Nephron progenitor cell (in vitro differentiated cells): ENCODE measurements around the gene MYOZ3.

Experiments used
- DNase-seq: peaks from one replicate; pipeline ENCODE4 v3.0.0; 2021
- H3K27ac Mint-ChIP-seq: 2 replicates; pipeline ENCODE4 v1.8.0; 2021; ENCODE audit warnings: mild to moderate bottlenecking, moderate library complexity, mixed read lengths
- H3K27me3 Mint-ChIP-seq: 2 replicates; pipeline ENCODE4 v1.8.0; 2021; ENCODE audit warnings: mild to moderate bottlenecking, low read depth, mixed read lengths; ENCODE audit not compliant: poor library complexity
- H3K36me3 Mint-ChIP-seq: 2 replicates; pipeline ENCODE4 v1.8.0; 2021; ENCODE audit warnings: low read depth, mixed read lengths
- H3K4me1 Mint-ChIP-seq: 2 replicates; pipeline ENCODE4 v1.8.0; 2021; ENCODE audit warnings: mixed read lengths
- H3K4me3 Mint-ChIP-seq: 2 replicates; pipeline ENCODE4 v1.8.0; 2021; ENCODE audit warnings: mild to moderate bottlenecking, moderate library complexity, mixed read lengths
- H3K9me3 Mint-ChIP-seq: 2 replicates; pipeline ENCODE4 v1.8.0; 2021; ENCODE audit warnings: mild to moderate bottlenecking, moderate library complexity, mixed read lengths
- TF ChIP-seq, protein P1 (sequence below): fragments of 200-600 bp; sonication (generic); IDR thresholded peaks from 2 replicates; pipeline ENCODE4 v1.5.0; 2021; ENCODE audit warnings: antibody characterized with exemption

Gene MYOZ3, protein sequence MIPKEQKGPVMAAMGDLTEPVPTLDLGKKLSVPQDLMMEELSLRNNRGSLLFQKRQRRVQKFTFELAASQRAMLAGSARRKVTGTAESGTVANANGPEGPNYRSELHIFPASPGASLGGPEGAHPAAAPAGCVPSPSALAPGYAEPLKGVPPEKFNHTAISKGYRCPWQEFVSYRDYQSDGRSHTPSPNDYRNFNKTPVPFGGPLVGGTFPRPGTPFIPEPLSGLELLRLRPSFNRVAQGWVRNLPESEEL

DNA sequence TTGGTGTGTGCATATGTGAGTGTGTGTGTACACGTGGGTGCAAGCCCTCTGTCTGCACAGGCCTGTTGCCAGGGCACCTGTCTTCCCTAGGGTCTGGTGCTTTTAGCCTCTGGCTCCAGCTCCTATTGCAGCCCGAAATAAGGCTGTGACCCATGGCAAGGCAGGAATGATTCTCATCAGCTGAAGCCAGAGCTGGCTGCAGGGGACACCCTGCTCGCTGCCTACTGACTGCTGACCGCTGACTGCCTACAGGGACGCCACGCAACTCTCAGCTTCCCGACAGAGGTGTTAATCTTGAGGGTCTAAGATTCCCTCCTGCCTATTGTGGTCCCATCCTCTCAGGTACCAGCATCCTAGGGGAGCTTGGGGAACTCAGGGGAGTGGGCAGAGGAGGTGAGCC, at the start of gene MYOZ3:
MYOZ3 (plus strand) TSS at position 166 of the 400 bp plus-strand sequence. CDS start 1,691 bp downstream, outside the sequence.
- H3K27ac Mint-ChIP-seq, result peak within 1 kb of the TSS; percentile 92
- TF ChIP-seq, protein P1, sequence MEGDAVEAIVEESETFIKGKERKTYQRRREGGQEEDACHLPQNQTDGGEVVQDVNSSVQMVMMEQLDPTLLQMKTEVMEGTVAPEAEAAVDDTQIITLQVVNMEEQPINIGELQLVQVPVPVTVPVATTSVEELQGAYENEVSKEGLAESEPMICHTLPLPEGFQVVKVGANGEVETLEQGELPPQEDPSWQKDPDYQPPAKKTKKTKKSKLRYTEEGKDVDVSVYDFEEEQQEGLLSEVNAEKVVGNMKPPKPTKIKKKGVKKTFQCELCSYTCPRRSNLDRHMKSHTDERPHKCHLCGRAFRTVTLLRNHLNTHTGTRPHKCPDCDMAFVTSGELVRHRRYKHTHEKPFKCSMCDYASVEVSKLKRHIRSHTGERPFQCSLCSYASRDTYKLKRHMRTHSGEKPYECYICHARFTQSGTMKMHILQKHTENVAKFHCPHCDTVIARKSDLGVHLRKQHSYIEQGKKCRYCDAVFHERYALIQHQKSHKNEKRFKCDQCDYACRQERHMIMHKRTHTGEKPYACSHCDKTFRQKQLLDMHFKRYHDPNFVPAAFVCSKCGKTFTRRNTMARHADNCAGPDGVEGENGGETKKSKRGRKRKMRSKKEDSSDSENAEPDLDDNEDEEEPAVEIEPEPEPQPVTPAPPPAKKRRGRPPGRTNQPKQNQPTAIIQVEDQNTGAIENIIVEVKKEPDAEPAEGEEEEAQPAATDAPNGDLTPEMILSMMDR, result no peak
- H3K36me3 Mint-ChIP-seq, result no peaks in the 10 kb centered on the region
- H3K4me3 Mint-ChIP-seq, result peak within 1 kb of the TSS; percentile 63
- peaks cover 15% of the 10 kb centered on the region for H3K27me3 Mint-ChIP-seq
- DNase-seq, result no peak
- no peaks in the 10 kb centered on the region for H3K9me3 Mint-ChIP-seq
- H3K4me1 Mint-ChIP-seq, result peaks cover 56% of the 10 kb centered on the region

DNA sequence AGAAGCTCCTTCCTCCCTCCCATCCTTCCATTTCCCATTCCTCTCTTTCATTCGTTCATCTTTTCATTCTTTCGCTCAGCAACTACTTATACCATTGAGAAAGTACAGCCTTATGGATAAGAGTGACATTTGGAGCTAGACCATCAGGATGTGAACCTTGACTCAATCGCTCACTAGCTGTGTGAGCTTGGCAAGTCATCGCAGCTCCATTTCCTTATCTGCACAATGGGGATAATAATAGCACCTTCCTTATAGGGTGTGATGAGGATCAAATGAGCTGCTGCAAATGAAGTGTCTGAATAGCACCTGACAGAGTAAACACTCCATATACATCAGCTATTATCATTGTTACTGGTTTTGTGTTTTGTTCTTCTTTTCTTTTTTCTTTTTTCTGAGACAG, 48.6 kb upstream of the MYOZ3 start:
- H3K4me1 Mint-ChIP-seq, result peaks cover 30% of the 10 kb centered on the region
- peaks cover 25% of the 10 kb centered on the region for H3K27me3 Mint-ChIP-seq
- no peaks in the 10 kb centered on the region for H3K36me3 Mint-ChIP-seq
- H3K4me3 Mint-ChIP-seq, result no peak overlapping the region
- DNase-seq, result no peak
- H3K9me3 Mint-ChIP-seq, result no peaks in the 10 kb centered on the region
- H3K27ac Mint-ChIP-seq, result no peak overlapping the region
- TF ChIP-seq, protein P1, result no peak

DNA sequence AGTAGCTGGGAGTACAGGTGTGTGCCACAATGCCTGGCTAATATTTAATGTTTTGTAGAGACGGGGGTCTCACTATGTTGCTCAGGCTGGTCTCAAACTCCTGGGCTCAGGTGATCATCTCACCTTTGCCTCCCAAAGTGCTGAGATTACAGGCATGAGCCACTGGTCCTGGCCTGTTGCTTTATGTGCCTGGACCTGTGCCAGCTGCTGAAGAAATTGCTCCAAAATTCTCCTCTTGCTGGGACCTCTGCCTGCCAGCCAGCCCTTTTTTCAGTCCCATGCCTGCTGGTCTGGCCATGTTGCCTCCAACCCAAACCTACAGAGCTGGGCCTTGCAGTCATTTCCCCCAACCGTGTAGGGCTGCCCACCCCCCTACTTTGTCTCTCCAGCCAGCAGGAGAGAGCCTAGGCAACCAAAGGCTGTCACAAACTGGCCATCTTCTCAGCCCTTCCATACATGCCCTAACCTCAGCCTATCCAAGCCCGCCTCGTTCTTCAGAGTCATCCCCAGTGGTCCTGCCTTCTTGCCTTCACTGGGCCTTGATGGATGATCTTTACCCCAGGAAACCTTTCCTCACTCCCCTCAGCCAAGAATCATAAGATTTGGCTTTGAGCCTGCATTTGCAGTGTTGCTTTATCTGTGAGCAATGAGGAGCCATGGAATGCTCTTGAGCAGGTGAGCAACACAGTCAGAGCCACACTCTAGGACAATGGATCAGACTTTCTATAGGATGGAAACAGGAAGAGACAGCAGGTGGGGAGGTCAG, 48.0 kb upstream of the MYOZ3 start:
- Mint-ChIP-seq H3K27me3 (peaks cover 32% of the 10 kb centered on the region), H3K36me3 (no peaks in the 10 kb centered on the region), H3K4me1 (peaks cover 37% of the 10 kb centered on the region), H3K4me3 (no peak overlapping the region), H3K9me3 (no peaks in the 10 kb centered on the region), H3K27ac (no peak overlapping the region)
- DNase-seq, result no peak
- TF ChIP-seq, protein P1, result no peak

DNA sequence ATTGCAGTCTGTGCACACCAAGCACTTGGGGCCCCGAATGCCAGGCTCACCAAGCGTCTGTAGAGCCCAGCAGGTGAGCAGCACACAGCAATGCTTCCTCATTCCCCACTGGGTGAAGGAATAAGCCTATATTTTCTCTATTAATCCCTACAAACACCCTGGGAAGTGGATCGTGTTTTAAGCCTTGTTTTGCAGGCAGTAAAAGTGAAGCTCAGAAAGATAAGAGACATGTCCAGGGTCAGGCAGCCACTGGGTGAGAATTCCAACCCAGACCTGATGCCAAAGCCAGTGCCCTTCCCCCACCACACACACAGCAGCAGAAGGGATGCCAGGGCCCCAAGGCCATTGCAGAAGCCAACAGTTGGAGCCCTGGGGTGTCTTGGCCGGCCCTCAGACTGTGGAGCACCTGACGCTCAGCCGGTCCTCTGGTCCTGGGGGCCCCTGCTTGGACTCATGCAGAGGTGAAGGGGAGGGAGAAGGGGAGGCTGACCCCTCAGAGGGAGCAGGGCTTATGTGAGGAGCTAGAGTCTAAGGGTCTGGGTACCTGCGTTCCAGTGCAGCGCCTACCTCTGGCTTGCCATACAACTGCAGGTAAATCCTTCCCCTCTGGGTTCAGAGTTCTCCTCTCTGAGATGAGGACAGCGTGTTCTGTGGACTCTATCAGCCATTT, 46.9 kb upstream of the MYOZ3 start:
- TF ChIP-seq, protein P1, result no peak
- DNase-seq, result no peak
- Mint-ChIP-seq H3K4me3 (no peak overlapping the region), H3K4me1 (peaks cover 47% of the 10 kb centered on the region), H3K9me3 (no peaks in the 10 kb centered on the region), H3K27ac (no peak overlapping the region), H3K27me3 (peaks cover 32% of the 10 kb centered on the region), H3K36me3 (no peaks in the 10 kb centered on the region)

DNA sequence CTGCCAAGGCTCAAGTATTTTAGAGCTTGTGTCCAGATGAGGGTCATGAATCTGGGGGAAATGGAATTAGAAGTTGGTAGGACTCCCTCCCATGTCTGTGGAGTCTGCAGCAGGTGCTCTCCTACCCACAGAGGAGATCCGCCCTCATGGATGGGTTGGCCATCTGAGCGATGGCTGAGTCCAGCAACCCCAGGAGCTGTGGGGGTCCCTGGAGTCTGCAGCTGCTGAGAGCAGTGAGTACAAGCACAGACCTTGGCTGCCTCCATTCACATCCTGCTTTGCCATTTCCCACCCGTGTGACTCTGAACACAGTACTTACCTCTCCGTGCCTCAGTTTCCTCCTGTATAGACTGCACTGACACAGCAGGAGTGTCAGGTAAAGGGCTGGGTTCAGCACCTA, 46.4 kb upstream of the MYOZ3 start:
- TF ChIP-seq, protein P1, result no peak
- Mint-ChIP-seq H3K4me1 (peaks cover 53% of the 10 kb centered on the region), H3K9me3 (no peaks in the 10 kb centered on the region), H3K27ac (no peak overlapping the region), H3K36me3 (no peaks in the 10 kb centered on the region), H3K4me3 (no peak overlapping the region), H3K27me3 (peaks cover 32% of the 10 kb centered on the region)
- DNase-seq, result no peak
